Germinal center (tissue), 1 donor: ENCODE results near the gene CDR2.
"Not testable (repeated sequence)": the region's sequence is repeated elsewhere in the genome, so short reads cannot be mapped to it uniquely, and the experiment has no call there.

Experiments
- DNase-seq: peaks from one replicate; pipeline ENCODE4 v3.0.0; 2012; ENCODE audit warnings: mixed read lengths, low spot score

The CDR2 gene

GRCh38 chr16:22304411-22304810 is 70.0 kb downstream of the CDR2 start:
- no peak for DNase-seq

GRCh38 chr16:22302776-22303363 is 71.5 kb downstream of the CDR2 start:
- DNase-seq, result no peak

GRCh38 chr16:22301423-22301822 is 73.0 kb downstream of the CDR2 start:
- not testable (repeated sequence) for DNase-seq

- DNase-seq, result peak; percentile 52
Measured at GRCh38 chr16:22300427-22301071, 73.9 kb downstream of the CDR2 start.

GRCh38 chr16:22299036-22299435 is 75.4 kb downstream of the CDR2 start:
- DNase-seq, result no peak

GRCh38 chr16:22297871-22298733 is 76.3 kb downstream of the CDR2 start:
- DNase-seq, result peak; percentile 75

- DNase-seq, result peak; percentile 98
Measured at GRCh38 chr16:22297114-22297870, 77.1 kb downstream of the CDR2 start, which contains the start of gene POLR3E. TSS of gene POLR3E (plus strand) at chr16:22297409. CDS start at chr16:22302969, 5,560 bp downstream.

GRCh38 chr16:22296225-22297113 is 78.0 kb downstream of the CDR2 start:
- DNase-seq, result peak; percentile 16
